HepG2 (cell line): ENCODE data around the gene GIMD1. TPM values are rescaled to one million over a fixed set of nuclear protein-coding genes. Genes with fewer than 3 reads are reported as not detected.
A peak's percentile ranks its signal among the peaks of the same experiment; 100 is the strongest.

Experiments used
- ARID3A ChIP-seq: IDR thresholded peaks from 2 replicates; pipeline ENCODE4 v1.6.1; 2012; ENCODE audit warnings: low read depth, low read length, improper control_type of control experiment
- ATF1 ChIP-seq: IDR thresholded peaks from 2 replicates; pipeline ENCODE4 v1.6.1; 2016; ENCODE audit warnings: mild to moderate bottlenecking, control low read depth
- DRAP1 ChIP-seq: IDR thresholded peaks from 2 replicates; pipeline ENCODE4 v1.6.1; 2016; ENCODE audit warnings: missing genetic modification reagents, missing compliant biosample characterization
- GFI1 ChIP-seq: sonication (generic); formaldehyde crosslinking; IDR thresholded peaks from 2 replicates; pipeline ENCODE4 v1.5.0; 2020; ENCODE audit warnings: missing genetic modification reagents, mild to moderate bottlenecking, borderline replicate concordance
- IKZF4 ChIP-seq: sonication (generic); formaldehyde crosslinking; IDR thresholded peaks from 2 replicates; pipeline ENCODE4 v1.5.1; 2020; ENCODE audit warnings: borderline replicate concordance, mild to moderate bottlenecking, low read depth, missing genetic modification reagents; ENCODE audit errors: not compliant biosample characterization
- MTERF4 ChIP-seq: sonication (generic); formaldehyde crosslinking; IDR thresholded peaks from 2 replicates; pipeline ENCODE4 v1.8.0; 2023; ENCODE audit warnings: mild to moderate bottlenecking, missing genetic modification reagents
- PHF20 ChIP-seq: sonication (generic); formaldehyde crosslinking; IDR thresholded peaks from 2 replicates; pipeline ENCODE4 v1.5.0; 2020; ENCODE audit warnings: mild to moderate bottlenecking, missing genetic modification reagents
- RBM22 ChIP-seq: fragments of 200-400 bp; formaldehyde crosslinking; optimal IDR thresholded peaks from 2 replicates; pipeline ENCODE3; 2017; ENCODE audit warnings: mild to moderate bottlenecking, low read length, moderate library complexity
- SNAPC2 ChIP-seq: sonication (generic); formaldehyde crosslinking; IDR thresholded peaks from 2 replicates; pipeline ENCODE4 v1.8.1; 2022; ENCODE audit warnings: mild to moderate bottlenecking, missing genetic modification reagents
- SRF ChIP-seq: IDR thresholded peaks from 2 replicates; pipeline ENCODE4 v1.6.1; 2011; ENCODE audit warnings: mild to moderate bottlenecking, low read depth, low read length, moderate library complexity
- TBL1XR1 ChIP-seq: fragments of 150-350 bp; IDR thresholded peaks from 2 replicates; pipeline ENCODE4 v1.6.1; 2014; ENCODE audit warnings: borderline replicate concordance, low read length; ENCODE audit not compliant: partially characterized antibody
- UBTF ChIP-seq: sonication (generic); formaldehyde crosslinking; IDR thresholded peaks from 2 replicates; pipeline ENCODE4 v1.4.0; 2020; ENCODE audit warnings: mild to moderate bottlenecking, missing genetic modification reagents
- ZNF224 ChIP-seq: sonication (generic); formaldehyde crosslinking; IDR thresholded peaks from 2 replicates; pipeline ENCODE4 v1.5.0; 2020; ENCODE audit warnings: mild to moderate bottlenecking, missing genetic modification reagents
- ZNF34 ChIP-seq: sonication (generic); formaldehyde crosslinking; IDR thresholded peaks from 2 replicates; pipeline ENCODE4 v1.4.0; 2020; ENCODE audit warnings: mild to moderate bottlenecking, missing genetic modification reagents, borderline replicate concordance
- ZNF878 ChIP-seq: sonication (generic); formaldehyde crosslinking; IDR thresholded peaks from 2 replicates; pipeline ENCODE4 v1.8.1; 2023; ENCODE audit warnings: mild to moderate bottlenecking, missing genetic modification reagents, moderate library complexity
- polyA plus RNA-seq, 8 experiments: library from polyadenylated mRNA; depleted of rRNA in 3 of 8; stranded (reverse) in 7 of 8; unstranded in 1 of 8; fragments of >200 nt; fragmentation: Illumina TruSeq in 4 of 8; extraction: Trizol in 4 of 8; gene quantifications; 2 replicates each; pipeline versions ENCODE4 v1.2.1 to v1.2.3, GENCODE V29; 2011 to 2016; ENCODE audit warnings: low read depth in 4 of 8, missing spikeins in 1 of 8, mixed read lengths in 1 of 8; ENCODE audit not compliant: insufficient read depth in 1 of 8
- total RNA-seq, 5 experiments: library from RNA; depleted of rRNA; stranded (reverse); fragments of >200 nt; fragmentation: Illumina TruSeq; extraction: Trizol; gene quantifications; 2 replicates each; pipeline ENCODE4 v1.2.3, GENCODE V29; 2016; ENCODE audit warnings: low read depth in 1 of 5
- TF ChIP-seq, protein P1 (sequence below): fragments of 450-650 bp; IDR thresholded peaks from 2 replicates; pipeline ENCODE4 v1.6.1; 2016
- TF ChIP-seq, protein P2 (sequence below): IDR thresholded peaks from 2 replicates; pipeline ENCODE4 v1.6.1; 2016

Gene GIMD1
- total and polyA plus RNA-seq, 2 of the 13 experiments (the other 11 are each of a cell fraction or from before 2014, with no cell fraction given) = not detected

DNA sequence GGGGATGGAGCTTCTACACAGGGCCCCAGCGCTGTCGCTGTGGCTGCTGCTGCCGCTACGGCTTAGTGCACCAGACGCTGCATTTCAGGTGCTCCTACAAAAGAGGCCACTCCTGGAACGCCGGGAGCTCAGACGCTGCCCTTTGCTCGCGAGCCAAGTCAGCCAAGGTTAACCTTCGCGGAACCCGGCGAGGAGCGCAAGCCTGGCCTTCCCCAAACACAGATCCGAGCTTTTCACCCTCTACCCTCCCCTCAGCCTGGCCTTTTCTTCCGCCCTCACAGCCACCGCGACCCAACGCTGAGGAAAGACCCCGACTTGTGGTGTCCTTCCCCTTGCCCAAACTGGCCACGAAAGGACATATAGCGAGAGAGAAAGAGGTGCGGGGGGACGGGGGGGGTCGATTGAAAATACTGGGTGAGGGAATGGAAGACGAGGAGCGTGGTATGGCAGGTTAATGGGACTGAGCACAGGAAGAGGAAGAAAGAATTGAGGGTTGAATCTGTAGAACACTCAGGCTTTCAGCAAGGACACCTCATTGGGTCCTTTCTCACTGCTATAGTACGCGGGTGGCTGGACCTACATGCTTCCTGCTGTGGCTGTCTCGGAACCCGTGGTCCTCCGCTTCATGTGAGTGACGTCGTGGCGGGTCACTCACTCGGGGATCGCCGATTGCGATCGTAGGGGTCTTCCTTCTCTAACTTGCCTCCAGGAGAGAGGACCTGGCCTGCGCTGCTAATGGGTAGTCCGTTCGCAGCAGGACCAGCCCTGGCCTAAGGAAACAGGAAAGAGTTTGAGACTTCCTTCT is 52.4 kb downstream of the GIMD1 start, which contains the start of the genes AIMP1 and TBCK (continued):
- TF ChIP-seq ARID3A (0 out of 2 replicates have a peak, but pooled peaks have one; percentile 10), TBL1XR1 (peak; percentile 15), DRAP1 (CRISPR knock-in tag) (peak; percentile 50; the same call in 1 of the 2 replicates), ZNF224 (CRISPR knock-in tag) (peak; percentile 95; the same call in 1 of the 2 replicates), RBM22 (peak; percentile 40), IKZF4 (CRISPR knock-in tag) (no peak), MTERF4 (CRISPR knock-in tag) (0 out of 2 replicates have a peak, but pooled peaks have one; percentile 39), ZNF878 (CRISPR knock-in tag) (0 out of 2 replicates have a peak, but pooled peaks have one; percentile 67), ZNF34 (CRISPR knock-in tag) (peak; percentile 82; the same call in 1 of the 2 replicates), PHF20 (CRISPR knock-in tag) (peak; percentile 94), GFI1 (0 out of 2 replicates have a peak, but pooled peaks have one; percentile 58), ATF1 (CRISPR knock-in tag) (peak; percentile 97), SRF (no peak), SNAPC2 (CRISPR knock-in tag) (peak; percentile 18; the same call in 1 of the 2 replicates), UBTF (CRISPR knock-in tag) (peak; percentile 73; the same call in 1 of the 2 replicates)
- TF ChIP-seq, protein P1, sequence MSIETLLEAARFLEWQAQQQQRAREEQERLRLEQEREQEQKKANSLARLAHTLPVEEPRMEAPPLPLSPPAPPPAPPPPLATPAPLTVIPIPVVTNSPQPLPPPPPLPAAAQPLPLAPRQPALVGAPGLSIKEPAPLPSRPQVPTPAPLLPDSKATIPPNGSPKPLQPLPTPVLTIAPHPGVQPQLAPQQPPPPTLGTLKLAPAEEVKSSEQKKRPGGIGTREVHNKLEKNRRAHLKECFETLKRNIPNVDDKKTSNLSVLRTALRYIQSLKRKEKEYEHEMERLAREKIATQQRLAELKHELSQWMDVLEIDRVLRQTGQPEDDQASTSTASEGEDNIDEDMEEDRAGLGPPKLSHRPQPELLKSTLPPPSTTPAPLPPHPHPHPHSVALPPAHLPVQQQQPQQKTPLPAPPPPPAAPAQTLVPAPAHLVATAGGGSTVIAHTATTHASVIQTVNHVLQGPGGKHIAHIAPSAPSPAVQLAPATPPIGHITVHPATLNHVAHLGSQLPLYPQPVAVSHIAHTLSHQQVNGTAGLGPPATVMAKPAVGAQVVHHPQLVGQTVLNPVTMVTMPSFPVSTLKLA = peak; percentile 52
- TF ChIP-seq, protein P2, sequence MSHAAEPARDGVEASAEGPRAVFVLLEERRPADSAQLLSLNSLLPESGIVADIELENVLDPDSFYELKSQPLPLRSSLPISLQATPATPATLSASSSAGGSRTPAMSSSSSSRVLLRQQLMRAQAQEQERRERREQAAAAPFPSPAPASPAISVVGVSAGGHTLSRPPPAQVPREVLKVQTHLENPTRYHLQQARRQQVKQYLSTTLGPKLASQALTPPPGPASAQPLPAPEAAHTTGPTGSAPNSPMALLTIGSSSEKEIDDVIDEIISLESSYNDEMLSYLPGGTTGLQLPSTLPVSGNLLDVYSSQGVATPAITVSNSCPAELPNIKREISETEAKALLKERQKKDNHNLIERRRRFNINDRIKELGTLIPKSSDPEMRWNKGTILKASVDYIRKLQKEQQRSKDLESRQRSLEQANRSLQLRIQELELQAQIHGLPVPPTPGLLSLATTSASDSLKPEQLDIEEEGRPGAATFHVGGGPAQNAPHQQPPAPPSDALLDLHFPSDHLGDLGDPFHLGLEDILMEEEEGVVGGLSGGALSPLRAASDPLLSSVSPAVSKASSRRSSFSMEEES (CRISPR knock-in tag) = 0 out of 2 replicates have a peak, but pooled peaks have one; percentile 1
